ENCODE results near the gene TMEM14A. TPM values are rescaled to one million over a fixed set of nuclear protein-coding genes. Genes with fewer than 3 reads are reported as not detected.
"Not testable (repeated sequence)": the region's sequence is repeated elsewhere in the genome, so short reads cannot be mapped to it uniquely, and the experiment has no call there.

The TMEM14A gene
- total RNA-seq, 2 donors from 2014 or later, result 16.5 to 27.1 TPM

DNA sequence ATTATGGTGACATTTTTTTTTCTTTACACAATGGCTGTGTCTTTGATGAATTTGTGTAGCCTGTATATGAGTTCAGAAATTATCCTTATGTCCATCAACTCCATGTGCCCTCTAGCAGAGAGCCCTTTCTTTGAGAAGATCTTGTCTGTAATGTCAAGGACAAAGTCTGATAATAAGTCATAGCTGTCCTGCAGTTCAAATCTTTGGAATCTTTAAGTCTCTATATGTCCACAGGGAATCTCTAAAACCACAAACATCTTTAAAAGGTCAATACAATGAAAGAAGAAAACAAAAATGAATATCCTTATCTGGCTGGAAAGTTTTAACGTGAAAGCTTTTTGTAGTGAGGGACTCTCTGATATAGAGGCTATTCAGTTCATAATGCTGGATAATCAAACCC lies 16.9 kb upstream of the TMEM14A start:
- H3K27me3 ChIP-seq (replicated peaks; ENCODE audit: insufficient read depth), result peaks cover 6% of the 10 kb centered on the region
- no peak for DNase-seq (ENCODE audit: low spot score)
- H3K9me3 ChIP-seq, result no peaks in the 10 kb centered on the region
- TF ChIP-seq, protein P1, sequence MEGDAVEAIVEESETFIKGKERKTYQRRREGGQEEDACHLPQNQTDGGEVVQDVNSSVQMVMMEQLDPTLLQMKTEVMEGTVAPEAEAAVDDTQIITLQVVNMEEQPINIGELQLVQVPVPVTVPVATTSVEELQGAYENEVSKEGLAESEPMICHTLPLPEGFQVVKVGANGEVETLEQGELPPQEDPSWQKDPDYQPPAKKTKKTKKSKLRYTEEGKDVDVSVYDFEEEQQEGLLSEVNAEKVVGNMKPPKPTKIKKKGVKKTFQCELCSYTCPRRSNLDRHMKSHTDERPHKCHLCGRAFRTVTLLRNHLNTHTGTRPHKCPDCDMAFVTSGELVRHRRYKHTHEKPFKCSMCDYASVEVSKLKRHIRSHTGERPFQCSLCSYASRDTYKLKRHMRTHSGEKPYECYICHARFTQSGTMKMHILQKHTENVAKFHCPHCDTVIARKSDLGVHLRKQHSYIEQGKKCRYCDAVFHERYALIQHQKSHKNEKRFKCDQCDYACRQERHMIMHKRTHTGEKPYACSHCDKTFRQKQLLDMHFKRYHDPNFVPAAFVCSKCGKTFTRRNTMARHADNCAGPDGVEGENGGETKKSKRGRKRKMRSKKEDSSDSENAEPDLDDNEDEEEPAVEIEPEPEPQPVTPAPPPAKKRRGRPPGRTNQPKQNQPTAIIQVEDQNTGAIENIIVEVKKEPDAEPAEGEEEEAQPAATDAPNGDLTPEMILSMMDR (IDR thresholded peaks at IDR 0.05), result no peak
- ATAC-seq (ENCODE audit: insufficient number of reproducible peaks, low FRiP score, low read depth), result no peak
- no peak overlapping the region for H3K27ac ChIP-seq
- H3K36me3 ChIP-seq, result no peaks in the 10 kb centered on the region
- no peaks in the 10 kb centered on the region for H3K4me1 ChIP-seq (ENCODE audit: control insufficient read depth in 1 of 2, low read depth in 2 of 2)
- H3K4me3 ChIP-seq, result no peak overlapping the region

- Histone ChIP-seq H3K27ac (no peak overlapping the region), H3K4me1 (ENCODE audit: control insufficient read depth in 1 of 2, low read depth in 2 of 2) (no peaks in the 10 kb centered on the region), H3K4me3 (no peak overlapping the region), H3K27me3 (replicated peaks; ENCODE audit: insufficient read depth) (peaks cover 6% of the 10 kb centered on the region), H3K9me3 (no peaks in the 10 kb centered on the region), H3K36me3 (no peaks in the 10 kb centered on the region)
- ATAC-seq (ENCODE audit: insufficient number of reproducible peaks, low FRiP score, low read depth) (no peak), DNase-seq (ENCODE audit: low spot score) (no peak)
- TF ChIP-seq, protein P1 (IDR thresholded peaks at IDR 0.05), result no peak
Measured at GRCh38 chr6:52654592-52654991, 16.3 kb upstream of the TMEM14A start.

- H3K36me3 ChIP-seq; ATAC-seq (ENCODE audit: insufficient number of reproducible peaks, low FRiP score, low read depth); DNase-seq (ENCODE audit: low spot score); H3K9me3 ChIP-seq; H3K4me1 ChIP-seq (ENCODE audit: control insufficient read depth in 1 of 2, low read depth in 2 of 2); H3K4me3 ChIP-seq; H3K27me3 ChIP-seq (replicated peaks; ENCODE audit: insufficient read depth); H3K27ac ChIP-seq: not testable (repeated sequence)
Measured at GRCh38 chr6:52655941-52656340, 15.0 kb upstream of the TMEM14A start.

DNA sequence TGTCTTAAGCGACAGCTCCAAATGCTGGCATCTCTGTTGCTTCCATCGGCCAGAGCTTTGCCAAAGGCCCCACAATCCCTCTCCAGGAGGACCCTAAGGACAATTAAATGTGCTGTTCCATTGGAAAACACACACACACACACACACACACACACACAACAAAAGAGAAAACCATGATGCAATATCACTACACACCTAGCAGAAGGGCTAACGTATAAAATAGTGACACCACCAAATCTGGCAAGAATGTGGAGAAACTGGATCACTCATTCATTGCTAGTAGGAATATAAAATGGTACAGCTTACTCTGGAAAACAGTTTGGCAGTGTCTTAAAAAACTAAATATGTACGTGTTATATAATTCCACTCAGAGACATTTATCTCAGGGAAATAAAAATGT lies 13.0 kb upstream of the TMEM14A start:
- no peak for DNase-seq (ENCODE audit: low spot score)
- Histone ChIP-seq H3K27me3 (replicated peaks; ENCODE audit: insufficient read depth) (no peaks in the 10 kb centered on the region), H3K4me1 (ENCODE audit: control insufficient read depth in 1 of 2, low read depth in 2 of 2) (no peaks in the 10 kb centered on the region), H3K9me3 (no peaks in the 10 kb centered on the region), H3K4me3 (no peak overlapping the region), H3K36me3 (no peaks in the 10 kb centered on the region), H3K27ac (no peak overlapping the region)
- TF ChIP-seq, protein P1 (IDR thresholded peaks at IDR 0.05), result no peak
- no peak for ATAC-seq (ENCODE audit: insufficient number of reproducible peaks, low FRiP score, low read depth)

DNA sequence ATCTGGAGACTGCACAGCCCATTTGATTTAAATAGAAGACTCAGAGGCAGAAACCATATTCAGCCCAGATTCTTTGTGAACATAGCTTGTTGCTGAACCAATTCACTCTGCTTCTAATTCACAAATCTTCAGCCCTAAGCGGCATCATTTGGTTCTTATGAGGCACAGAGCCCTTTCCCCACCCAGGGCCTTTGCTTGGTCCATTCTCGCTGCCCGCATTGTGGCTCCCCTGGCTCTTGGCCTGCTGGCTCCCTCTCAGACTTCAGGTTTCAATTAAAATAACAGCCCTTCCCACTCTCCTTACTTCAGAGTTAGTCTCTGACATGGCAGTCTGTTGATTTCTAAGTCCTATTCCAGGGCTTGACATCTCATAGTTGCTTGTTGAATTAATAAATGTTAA lies 9.4 kb upstream of the TMEM14A start:
- no peak for ATAC-seq (ENCODE audit: insufficient number of reproducible peaks, low FRiP score, low read depth)
- Histone ChIP-seq H3K4me1 (ENCODE audit: control insufficient read depth in 1 of 2, low read depth in 2 of 2) (peaks cover 8 to 25% of the 10 kb centered on the region in 2 donors), H3K9me3 (no peaks in the 10 kb centered on the region), H3K36me3 (no peaks in the 10 kb centered on the region), H3K27me3 (replicated peaks; ENCODE audit: insufficient read depth) (no peaks in the 10 kb centered on the region), H3K27ac (no peak overlapping the region), H3K4me3 (no peak overlapping the region)
- no peak for DNase-seq (ENCODE audit: low spot score)
- TF ChIP-seq, protein P1 (IDR thresholded peaks at IDR 0.05), result no peak

GRCh38 chr6:52662031-52662430 lies 8.9 kb upstream of the TMEM14A start:
- Histone ChIP-seq H3K9me3 (no peaks in the 10 kb centered on the region), H3K4me1 (ENCODE audit: control insufficient read depth in 1 of 2, low read depth in 2 of 2) (peaks cover 8 to 27% of the 10 kb centered on the region in 2 donors), H3K36me3 (no peaks in the 10 kb centered on the region), H3K27me3 (replicated peaks; ENCODE audit: insufficient read depth) (no peaks in the 10 kb centered on the region), H3K4me3 (no peak overlapping the region), H3K27ac (no peak overlapping the region)
- no peak for DNase-seq (ENCODE audit: low spot score)
- no peak for ATAC-seq (ENCODE audit: insufficient number of reproducible peaks, low FRiP score, low read depth)
- TF ChIP-seq, protein P1 (IDR thresholded peaks at IDR 0.05), result no peak

Data from thoracic aorta (tissue), 2 donors.